PC-9 (cell line): ENCODE data around the gene UST. TPM values are rescaled to one million over a fixed set of nuclear protein-coding genes. Genes with fewer than 3 reads are reported as not detected.

Experiments
- BruUV-seq: library from RNA; stranded (reverse); fragments of 400-500 nt; replicated peaks from 2 replicates; lab custom pipeline; 2021; lab: Mats Ljungman, UMichigan
- CTCF ChIA-PET: fragments of 300-600 bp; sonication (Branson Sonifier 250); formaldehyde crosslinking; loops from one replicate; lab custom pipeline; 2022; ENCODE audit warnings: antibody characterized with exemption; lab: Charles Lee
- POLR2A ChIA-PET: fragments of 300-600 bp; sonication (Branson Sonifier 250); formaldehyde crosslinking; loops from one replicate; lab custom pipeline; 2022; ENCODE audit warnings: antibody characterized with exemption; ENCODE audit not compliant: unreplicated experiment; lab: Charles Lee
- DNase-seq, 2 experiments: peaks; one replicate each; pipeline versions ENCODE4 v3.0.0 to v3.0.0-alpha.2; 2015 to 2022; ENCODE audit warnings: mixed read lengths in 1 of 2
- H2AFZ ChIP-seq: fragments of 200-600 bp; sonication (generic); 2 replicates; pipeline ENCODE4 v1.8.1; 2017; ENCODE audit warnings: antibody characterized with exemption
- H3F3A ChIP-seq: fragments of 200-600 bp; sonication (generic); 2 replicates; pipeline ENCODE4 v1.8.1; 2017; ENCODE audit warnings: antibody characterized with exemption, mild to moderate bottlenecking, low read depth; ENCODE audit not compliant: insufficient read depth
- H3K27ac ChIP-seq: fragments of 200-600 bp; sonication (generic); 2 replicates; pipeline ENCODE4 v1.6.1; 2016; ENCODE audit warnings: mixed run types
- H3K27me3 ChIP-seq: fragments of 200-600 bp; sonication (generic); 2 replicates; pipeline ENCODE4 v1.6.1; 2016; ENCODE audit warnings: low read depth, mixed run types; ENCODE audit not compliant: insufficient read depth
- H3K36me3 ChIP-seq: fragments of 200-600 bp; sonication (generic); 2 replicates; pipeline ENCODE4 v1.6.1; 2016; ENCODE audit warnings: low read depth, mixed run types
- H3K4me1 ChIP-seq: fragments of 200-600 bp; sonication (generic); replicated peaks from 2 replicates; pipeline ENCODE4 v1.6.1; 2016; ENCODE audit warnings: mixed run types; ENCODE audit not compliant: insufficient read depth
- H3K4me2 ChIP-seq: fragments of 200-600 bp; sonication (generic); 2 replicates; pipeline ENCODE4 v1.6.1; 2017; ENCODE audit warnings: mixed run types
- H3K4me3 ChIP-seq: fragments of 200-600 bp; sonication (generic); 2 replicates; pipeline ENCODE4 v1.6.1; 2016; ENCODE audit warnings: mixed run types
- H3K79me2 ChIP-seq: fragments of 200-600 bp; sonication (generic); 2 replicates; pipeline ENCODE4 v1.6.1; 2017; ENCODE audit warnings: low read depth, mixed run types
- H3K9me2 ChIP-seq: fragments of 200-600 bp; sonication (generic); 2 replicates; pipeline ENCODE4 v1.8.1; 2017; ENCODE audit warnings: mild to moderate bottlenecking; ENCODE audit not compliant: insufficient read depth
- H3K9me3 ChIP-seq: fragments of 200-600 bp; sonication (generic); 2 replicates; pipeline ENCODE4 v1.8.1; 2016; ENCODE audit warnings: low read depth; ENCODE audit not compliant: insufficient read depth
- H4K20me1 ChIP-seq: fragments of 200-600 bp; sonication (generic); 2 replicates; pipeline ENCODE4 v1.8.1; 2017; ENCODE audit not compliant: insufficient read depth
- EZH2 ChIP-seq: fragments of 200-600 bp; sonication (generic); IDR thresholded peaks from 2 replicates; pipeline ENCODE4 v1.8.0; 2017; ENCODE audit warnings: antibody characterized with exemption, low read depth
- intact Hi-C: fragments of 100-400 bp; cut with micrococcal nuclease; formaldehyde crosslinking; loops from one replicate; pipeline ENCODE4 v1.10.0; 2022; ENCODE audit not compliant: unreplicated experiment
- total RNA-seq: library from RNA; stranded (reverse); gene quantifications from 2 replicates; pipeline ENCODE4 v1.2.3, GENCODE V29; 2021
- TF ChIP-seq, protein P1 (sequence below): fragments of 200-600 bp; sonication (generic); conservative IDR thresholded peaks from 2 replicates; pipeline ENCODE4 v1.6.1; 2017; ENCODE audit warnings: mixed run types, antibody characterized with exemption, mild to moderate bottlenecking, moderate library complexity

UST gene
- total RNA-seq, 1 experiment from 2014 or later = 4.2 TPM

- Histone ChIP-seq H3K9me3 (no peaks in the 10 kb centered on the region), H3K27me3 (no peaks in the 10 kb centered on the region), H2AFZ (no peak overlapping the region), H3K9me2 (no peaks in the 10 kb centered on the region), H3K36me3 (no peaks in the 10 kb centered on the region), H4K20me1 (no peaks in the 10 kb centered on the region), H3K4me3 (no peak overlapping the region), H3K79me2 (no peaks in the 10 kb centered on the region), H3K27ac (no peak overlapping the region), H3K4me2 (no peak overlapping the region), H3K4me1 (no peaks in the 10 kb centered on the region), H3F3A (no peaks in the 10 kb centered on the region)
- intact Hi-C loops = no loop called here
- POLR2A ChIA-PET = no interaction called here
- no peak for DNase-seq
- CTCF ChIA-PET = no interaction called here
- BruUV-seq = no TSS peak
- TF ChIP-seq, protein P1, sequence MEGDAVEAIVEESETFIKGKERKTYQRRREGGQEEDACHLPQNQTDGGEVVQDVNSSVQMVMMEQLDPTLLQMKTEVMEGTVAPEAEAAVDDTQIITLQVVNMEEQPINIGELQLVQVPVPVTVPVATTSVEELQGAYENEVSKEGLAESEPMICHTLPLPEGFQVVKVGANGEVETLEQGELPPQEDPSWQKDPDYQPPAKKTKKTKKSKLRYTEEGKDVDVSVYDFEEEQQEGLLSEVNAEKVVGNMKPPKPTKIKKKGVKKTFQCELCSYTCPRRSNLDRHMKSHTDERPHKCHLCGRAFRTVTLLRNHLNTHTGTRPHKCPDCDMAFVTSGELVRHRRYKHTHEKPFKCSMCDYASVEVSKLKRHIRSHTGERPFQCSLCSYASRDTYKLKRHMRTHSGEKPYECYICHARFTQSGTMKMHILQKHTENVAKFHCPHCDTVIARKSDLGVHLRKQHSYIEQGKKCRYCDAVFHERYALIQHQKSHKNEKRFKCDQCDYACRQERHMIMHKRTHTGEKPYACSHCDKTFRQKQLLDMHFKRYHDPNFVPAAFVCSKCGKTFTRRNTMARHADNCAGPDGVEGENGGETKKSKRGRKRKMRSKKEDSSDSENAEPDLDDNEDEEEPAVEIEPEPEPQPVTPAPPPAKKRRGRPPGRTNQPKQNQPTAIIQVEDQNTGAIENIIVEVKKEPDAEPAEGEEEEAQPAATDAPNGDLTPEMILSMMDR = no peak
- TF ChIP-seq EZH2 = no peak
These were observed 217.6 kb downstream of the UST start for GRCh38 chr6:148964467-148964866.

DNA sequence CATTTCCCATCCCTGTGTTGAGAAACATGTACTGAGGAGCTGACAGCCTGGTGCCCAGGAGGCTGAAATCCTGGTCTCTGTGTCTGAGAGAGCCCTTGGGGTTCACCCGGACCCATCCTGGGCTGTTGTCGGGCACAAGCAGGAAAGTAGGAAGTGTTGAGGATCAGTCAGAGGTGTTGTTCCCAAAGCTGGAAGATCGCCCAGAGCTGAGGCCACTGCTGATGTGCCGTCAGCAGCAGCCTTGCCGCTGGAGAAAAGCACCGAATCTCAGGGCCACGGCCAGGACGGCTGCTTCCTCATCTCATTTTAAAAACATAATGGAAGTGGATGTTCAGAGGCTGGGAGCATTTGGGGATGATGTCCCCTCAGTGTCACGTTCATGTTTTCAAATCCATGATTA is 218.5 kb downstream of the UST start:
- no peaks in the 10 kb centered on the region for H3F3A ChIP-seq
- H3K27ac ChIP-seq = no peak overlapping the region
- no peaks in the 10 kb centered on the region for H3K4me1 ChIP-seq
- no peaks in the 10 kb centered on the region for H3K79me2 ChIP-seq
- no peak for DNase-seq
- no peaks in the 10 kb centered on the region for H4K20me1 ChIP-seq
- H3K36me3 ChIP-seq = no peaks in the 10 kb centered on the region
- H3K9me3 ChIP-seq = no peaks in the 10 kb centered on the region
- no TSS peak for BruUV-seq
- no peak overlapping the region for H3K4me2 ChIP-seq
- POLR2A ChIA-PET = no interaction called here
- CTCF ChIA-PET = no interaction called here
- no peak overlapping the region for H2AFZ ChIP-seq
- no peak overlapping the region for H3K4me3 ChIP-seq
- intact Hi-C loops = no loop called here
- no peaks in the 10 kb centered on the region for H3K9me2 ChIP-seq
- TF ChIP-seq, protein P1 = no peak
- no peak for TF ChIP-seq EZH2
- no peaks in the 10 kb centered on the region for H3K27me3 ChIP-seq

DNA sequence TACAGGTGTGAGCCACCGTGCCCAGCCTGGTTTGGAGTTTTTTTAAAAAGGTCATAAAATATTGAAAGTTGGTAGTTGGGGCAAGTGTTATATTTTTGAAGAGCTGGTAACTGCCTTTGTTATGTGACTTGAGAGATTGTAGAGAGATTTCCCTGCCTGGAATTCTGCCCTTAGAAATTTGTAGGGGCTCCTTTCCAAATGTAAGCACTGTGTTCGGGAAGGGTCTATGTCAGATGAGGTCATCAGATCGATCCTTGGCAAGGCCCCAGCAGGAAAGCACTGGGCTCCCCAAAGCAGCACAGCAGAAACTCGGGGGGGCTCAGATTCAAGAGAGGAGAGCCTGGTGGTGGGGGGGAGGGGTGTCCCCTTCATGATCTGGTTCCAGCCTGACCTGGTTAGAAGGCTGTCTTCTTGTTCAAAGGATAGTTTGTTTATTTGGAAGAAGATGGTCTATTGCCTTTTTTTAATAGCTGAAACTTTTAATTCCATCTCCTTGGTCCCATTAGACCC is 220.2 kb downstream of the UST start:
- TF ChIP-seq, protein P1 = no peak
- TF ChIP-seq EZH2 = no peak
- Histone ChIP-seq H3F3A (no peaks in the 10 kb centered on the region), H3K4me3 (no peak overlapping the region), H3K9me2 (no peaks in the 10 kb centered on the region), H3K27me3 (0 out of 2 replicates have a peak, but pooled peaks cover 3% of the 10 kb centered on the region), H3K4me1 (no peaks in the 10 kb centered on the region), H3K4me2 (no peak overlapping the region), H3K36me3 (no peaks in the 10 kb centered on the region), H3K9me3 (no peaks in the 10 kb centered on the region), H2AFZ (no peak overlapping the region), H3K27ac (no peak overlapping the region), H3K79me2 (no peaks in the 10 kb centered on the region), H4K20me1 (no peaks in the 10 kb centered on the region)
- POLR2A ChIA-PET = no interaction called here
- CTCF ChIA-PET = no interaction called here
- no peak for DNase-seq
- BruUV-seq = no TSS peak
- intact Hi-C loops = no loop called here
